NCI-H128 (cell line): ENCODE results near the gene SNAP47.

Source experiments
- DNase-seq: peaks from one replicate; lab custom pipeline; 2025; ENCODE audit not compliant: unreplicated experiment; lab: John Stamatoyannopoulos, UW

Gene SNAP47

GRCh38 chr1:227781314-227781930, 46.2 kb downstream of the SNAP47 start:
- no peak for DNase-seq

- DNase-seq, result no peak
Observed at GRCh38 chr1:227782226-227782625, 47.0 kb downstream of the SNAP47 start.

- DNase-seq, result no peak
Observed at GRCh38 chr1:227785094-227785804, 50.0 kb downstream of the SNAP47 start.

GRCh38 chr1:227785805-227786671, 50.8 kb downstream of the SNAP47 start:
- DNase-seq, result no peak

GRCh38 chr1:227786673-227787512, 51.7 kb downstream of the SNAP47 start:
- DNase-seq, result no peak

GRCh38 chr1:227787513-227788270, 52.5 kb downstream of the SNAP47 start:
- DNase-seq, result peak; percentile 91

DNA sequence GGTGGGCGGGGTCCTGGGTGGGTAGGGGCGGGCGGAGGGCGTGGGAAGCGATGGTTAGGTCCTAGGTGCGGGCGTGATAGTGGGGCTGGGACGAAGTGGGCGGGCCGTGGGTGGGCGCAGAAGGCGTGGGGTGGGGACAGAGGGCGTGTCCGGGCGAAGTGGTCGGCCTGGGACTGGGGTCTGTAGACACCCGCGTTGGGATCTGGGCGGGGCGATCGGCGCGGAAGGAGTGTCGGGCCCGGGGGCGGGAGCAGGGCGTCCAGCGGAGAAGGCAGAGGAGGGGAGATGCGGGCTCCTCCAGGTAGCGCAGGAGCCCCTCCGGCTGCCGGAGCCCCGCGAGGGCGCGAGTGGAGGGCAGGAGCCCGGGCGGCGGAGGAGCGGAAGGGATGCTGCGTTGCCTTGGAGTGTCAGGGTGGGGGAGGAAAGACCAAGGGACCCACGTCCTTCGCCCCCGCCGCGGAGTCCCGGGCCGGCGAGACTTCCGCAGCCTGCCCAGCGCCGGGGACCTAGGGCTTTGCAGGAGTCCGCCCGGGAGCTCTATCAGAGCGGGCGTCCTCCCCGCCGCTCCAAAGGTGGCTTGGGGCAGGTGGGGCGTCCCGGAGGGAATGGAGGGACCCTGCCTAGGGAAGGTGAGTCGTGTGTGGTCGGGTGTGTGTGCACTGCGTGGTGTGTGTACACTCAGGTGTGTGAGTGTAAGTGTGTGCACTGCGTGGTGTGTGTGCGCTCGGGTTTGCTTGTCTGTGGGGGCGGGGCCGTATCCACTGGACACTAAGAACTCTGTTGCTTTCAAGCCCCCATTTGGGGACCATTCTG, 53.2 kb downstream of the SNAP47 start:
- peak; percentile 62 for DNase-seq

DNA sequence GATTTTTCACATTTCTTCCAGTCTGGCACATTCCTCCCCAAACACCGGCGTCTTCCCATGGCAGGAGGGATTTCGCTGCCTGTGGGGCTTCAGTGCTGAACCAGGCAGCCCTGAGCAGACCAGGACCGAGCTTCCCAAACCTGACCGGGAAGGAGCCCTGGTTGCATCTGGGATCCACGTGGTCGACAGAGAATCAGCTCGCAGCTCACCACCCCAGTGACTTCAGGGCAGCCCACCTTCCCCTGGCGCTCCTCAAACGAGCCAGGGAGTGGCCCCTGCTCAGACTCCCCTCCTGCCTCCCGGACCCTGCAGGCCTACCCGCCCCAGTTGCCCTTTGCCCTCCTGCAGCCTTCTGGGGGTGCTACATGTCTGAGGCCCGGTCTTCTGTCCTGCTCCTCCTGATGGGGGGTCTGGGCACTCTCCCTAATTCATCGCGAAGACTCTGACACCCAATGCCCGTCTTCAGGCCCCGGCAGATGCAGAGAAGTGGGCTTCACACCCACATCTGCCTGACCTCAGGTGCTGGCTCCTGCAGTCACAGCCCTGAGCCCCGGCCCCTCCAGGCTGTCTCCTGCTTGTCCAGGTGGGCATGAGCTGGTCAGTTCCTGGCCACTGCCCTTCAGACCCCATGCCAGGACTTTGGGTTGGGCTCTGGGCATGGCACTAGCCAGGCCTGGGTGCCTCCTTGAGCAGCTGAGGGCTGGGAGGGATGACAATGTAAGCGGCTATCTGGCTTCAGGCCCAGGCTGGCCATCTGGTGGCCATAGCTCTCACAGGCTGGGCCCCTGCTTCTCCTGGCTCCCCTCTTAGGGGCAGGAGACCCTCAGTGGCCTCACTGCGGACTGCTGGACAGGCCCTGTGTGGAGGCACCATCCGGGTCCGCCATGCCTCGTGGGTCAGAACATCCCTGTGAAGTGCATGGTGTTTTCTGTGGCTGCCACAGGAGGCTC, 54.1 kb downstream of the SNAP47 start:
- DNase-seq, result no peak

DNA sequence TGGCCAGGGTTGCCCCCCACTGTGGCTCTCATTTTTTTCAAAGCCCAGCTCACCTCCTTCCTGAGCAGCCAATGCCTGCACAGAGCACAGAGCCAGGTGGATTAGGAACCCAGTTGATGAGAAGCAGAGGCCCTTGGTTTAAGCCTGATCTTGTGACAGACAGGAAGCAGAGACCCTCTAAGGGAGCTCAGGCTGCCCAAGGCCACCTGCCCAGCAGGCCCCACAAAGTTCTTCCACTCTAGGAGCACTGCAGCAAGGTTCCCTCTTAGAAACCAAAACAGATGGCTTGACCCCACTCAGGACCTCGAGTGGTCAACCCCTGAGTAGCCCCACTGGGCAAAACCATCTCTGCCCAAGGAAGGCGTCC, 54.8 kb downstream of the SNAP47 start:
- no peak for DNase-seq

DNA sequence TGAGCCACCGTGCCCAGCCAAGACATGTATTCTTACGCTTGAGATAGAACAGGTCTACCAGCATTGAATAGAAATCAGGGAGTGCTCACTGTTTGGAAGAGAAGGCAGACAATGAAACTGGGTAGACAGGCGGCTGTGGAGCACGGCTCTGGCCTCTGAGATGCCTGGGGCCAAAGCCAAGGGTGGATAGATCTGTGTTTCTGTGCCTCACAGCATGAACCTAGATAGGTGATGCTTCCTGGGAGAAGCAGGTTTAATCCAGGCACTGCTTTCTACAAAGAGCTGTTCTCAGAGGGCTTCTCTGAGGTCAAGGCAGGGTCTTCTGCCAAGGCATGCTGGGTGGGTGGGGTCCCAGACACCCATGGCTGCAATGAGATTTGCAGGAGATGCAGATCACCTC, 55.6 kb downstream of the SNAP47 start:
- DNase-seq, result no peak

- no peak for DNase-seq
Observed at GRCh38 chr1:227791425-227792143, 56.3 kb downstream of the SNAP47 start.

DNA sequence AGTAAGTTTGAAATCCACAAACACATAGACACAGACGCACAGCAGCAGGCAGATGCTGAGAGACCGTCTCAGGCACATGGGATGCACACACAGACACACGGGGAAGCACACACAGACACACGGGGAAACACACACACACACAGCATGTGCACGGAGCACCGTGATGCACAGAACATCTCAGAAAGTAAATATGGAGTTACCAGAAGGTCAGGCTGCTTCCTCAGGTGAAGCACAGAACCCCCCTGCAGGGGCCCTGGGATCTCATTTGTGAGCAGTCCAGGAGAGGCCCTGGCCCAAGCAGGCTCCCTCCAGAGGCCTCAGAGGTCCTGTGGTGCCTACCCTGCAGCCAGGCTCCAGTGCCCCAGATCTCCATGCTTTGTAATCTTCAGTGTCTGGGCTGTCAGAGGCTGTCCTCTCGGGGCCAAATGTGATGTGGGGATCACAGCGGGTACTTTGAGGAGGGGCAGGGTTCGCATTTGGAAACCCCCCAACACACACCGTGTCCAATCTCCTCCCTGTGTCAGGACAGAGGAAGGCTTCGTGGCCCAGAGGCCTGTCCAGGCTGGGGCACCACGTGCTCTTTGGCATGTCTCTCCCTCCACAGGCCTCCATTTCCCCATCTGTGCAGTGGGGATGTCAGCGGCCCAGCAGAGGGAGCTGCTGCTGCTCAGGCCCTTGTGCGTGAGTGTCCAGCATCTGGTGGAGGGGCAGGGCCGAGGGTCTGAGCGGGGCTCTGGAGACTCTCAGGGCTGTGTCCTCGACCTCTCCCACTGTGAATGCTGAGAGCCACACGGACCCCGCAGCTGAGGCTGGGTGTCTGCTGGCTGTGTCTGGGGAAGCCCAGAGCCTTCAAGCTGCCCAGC, 57.2 kb downstream of the SNAP47 start:
- DNase-seq, result no peak

- DNase-seq, result no peak
Observed at GRCh38 chr1:227793079-227793947, 58.1 kb downstream of the SNAP47 start.

GRCh38 chr1:227793948-227794816, 58.9 kb downstream of the SNAP47 start:
- DNase-seq, result no peak

- no peak for DNase-seq
Observed at GRCh38 chr1:227794817-227795192, 59.6 kb downstream of the SNAP47 start.
